ENCODE measurements around the gene AP1S1.

- no peak for TF ChIP-seq CTCF (IDR thresholded peaks at IDR 0.05; ENCODE audit: insufficient read depth, low read length)
- TF ChIP-seq, protein P1, sequence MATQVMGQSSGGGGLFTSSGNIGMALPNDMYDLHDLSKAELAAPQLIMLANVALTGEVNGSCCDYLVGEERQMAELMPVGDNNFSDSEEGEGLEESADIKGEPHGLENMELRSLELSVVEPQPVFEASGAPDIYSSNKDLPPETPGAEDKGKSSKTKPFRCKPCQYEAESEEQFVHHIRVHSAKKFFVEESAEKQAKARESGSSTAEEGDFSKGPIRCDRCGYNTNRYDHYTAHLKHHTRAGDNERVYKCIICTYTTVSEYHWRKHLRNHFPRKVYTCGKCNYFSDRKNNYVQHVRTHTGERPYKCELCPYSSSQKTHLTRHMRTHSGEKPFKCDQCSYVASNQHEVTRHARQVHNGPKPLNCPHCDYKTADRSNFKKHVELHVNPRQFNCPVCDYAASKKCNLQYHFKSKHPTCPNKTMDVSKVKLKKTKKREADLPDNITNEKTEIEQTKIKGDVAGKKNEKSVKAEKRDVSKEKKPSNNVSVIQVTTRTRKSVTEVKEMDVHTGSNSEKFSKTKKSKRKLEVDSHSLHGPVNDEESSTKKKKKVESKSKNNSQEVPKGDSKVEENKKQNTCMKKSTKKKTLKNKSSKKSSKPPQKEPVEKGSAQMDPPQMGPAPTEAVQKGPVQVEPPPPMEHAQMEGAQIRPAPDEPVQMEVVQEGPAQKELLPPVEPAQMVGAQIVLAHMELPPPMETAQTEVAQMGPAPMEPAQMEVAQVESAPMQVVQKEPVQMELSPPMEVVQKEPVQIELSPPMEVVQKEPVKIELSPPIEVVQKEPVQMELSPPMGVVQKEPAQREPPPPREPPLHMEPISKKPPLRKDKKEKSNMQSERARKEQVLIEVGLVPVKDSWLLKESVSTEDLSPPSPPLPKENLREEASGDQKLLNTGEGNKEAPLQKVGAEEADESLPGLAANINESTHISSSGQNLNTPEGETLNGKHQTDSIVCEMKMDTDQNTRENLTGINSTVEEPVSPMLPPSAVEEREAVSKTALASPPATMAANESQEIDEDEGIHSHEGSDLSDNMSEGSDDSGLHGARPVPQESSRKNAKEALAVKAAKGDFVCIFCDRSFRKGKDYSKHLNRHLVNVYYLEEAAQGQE (IDR thresholded peaks at IDR 0.05; ENCODE audit: insufficient replicate concordance, low read depth): no peak
- TF ChIP-seq POLR2AphosphoS5 (IDR thresholded peaks at IDR 0.05; ENCODE audit: low read depth): no peak
- no peak for TF ChIP-seq SPI1 (IDR thresholded peaks at IDR 0.05; ENCODE audit: borderline replicate concordance, low read depth)
These were observed 25.4 kb downstream of the AP1S1 start for GRCh38 chr7:101179713-101180112.

Measured in HL-60 (cell line).